Large intestine (tissue), 12 donors: ENCODE data around the gene OR5V1. TPM values are rescaled to one million over a fixed set of nuclear protein-coding genes. Genes with fewer than 3 reads are reported as not detected.
"Not testable (repeated sequence)": the region's sequence is repeated elsewhere in the genome, so short reads cannot be mapped to it uniquely, and the experiment has no call there.

Experiments used
- DNase-seq, 2 donors: peaks; one replicate each; pipeline versions ENCODE4 v3.0.0 to v3.0.0-alpha.2; 2013
- H3K27ac ChIP-seq: one replicate; pipeline ENCODE4 v1.5.1; 2013; ENCODE audit warnings: low read length
- H3K27me3 ChIP-seq: 2 replicates; pipeline ENCODE4 v1.6.1; 2013; ENCODE audit warnings: low read length; ENCODE audit not compliant: control insufficient read depth, insufficient read depth
- H3K36me3 ChIP-seq: 2 replicates; pipeline ENCODE4 v1.6.1; 2013; ENCODE audit warnings: low read length; ENCODE audit not compliant: control insufficient read depth, insufficient read depth
- H3K4me1 ChIP-seq: one replicate; pipeline ENCODE4 v1.6.1; 2013; ENCODE audit warnings: low read length; ENCODE audit not compliant: control insufficient read depth, insufficient read depth
- H3K4me3 ChIP-seq: one replicate; pipeline ENCODE4 v1.5.1; 2013; ENCODE audit warnings: low read length
- H3K9me3 ChIP-seq: one replicate; pipeline ENCODE4 v1.6.1; 2013; ENCODE audit warnings: mild to moderate bottlenecking, low read depth, low read length, moderate library complexity; ENCODE audit not compliant: control insufficient read depth
- WGBS: methylation state at CpG from one replicate; pipeline ENCODE4 v1.1.5; 2013; ENCODE audit warnings: low lambda C conversion rate; ENCODE audit not compliant: insufficient coverage; 5-methylcytosine and 5-hydroxymethylcytosine counted together
- long read RNA-seq, 11 donors: transcript quantifications; one replicate each; lab custom pipeline, GENCODE V29; 2026
- polyA plus RNA-seq: library from polyadenylated mRNA; unstranded; fragments of 120-200 nt; gene quantifications from one replicate; pipeline ENCODE4 v1.2.1, GENCODE V29; 2013

The OR5V1 gene
- not detected for polyA plus RNA-seq
- long read RNA-seq, donor 1, result 0 reads
- long read RNA-seq, donor 2, result 0 reads
- long read RNA-seq, donor 3, result 0 reads
- long read RNA-seq, donor 4, result 0 reads
- long read RNA-seq, donor 5, result 0 reads
- long read RNA-seq, donor 6, result 0 reads
- long read RNA-seq, donor 7, result 0 reads
- long read RNA-seq, donor 8, result 0 reads
- long read RNA-seq, donor 9, result 0 reads
- long read RNA-seq, donor 10, result 0 reads
- long read RNA-seq, donor 11, result 0 reads

DNA sequence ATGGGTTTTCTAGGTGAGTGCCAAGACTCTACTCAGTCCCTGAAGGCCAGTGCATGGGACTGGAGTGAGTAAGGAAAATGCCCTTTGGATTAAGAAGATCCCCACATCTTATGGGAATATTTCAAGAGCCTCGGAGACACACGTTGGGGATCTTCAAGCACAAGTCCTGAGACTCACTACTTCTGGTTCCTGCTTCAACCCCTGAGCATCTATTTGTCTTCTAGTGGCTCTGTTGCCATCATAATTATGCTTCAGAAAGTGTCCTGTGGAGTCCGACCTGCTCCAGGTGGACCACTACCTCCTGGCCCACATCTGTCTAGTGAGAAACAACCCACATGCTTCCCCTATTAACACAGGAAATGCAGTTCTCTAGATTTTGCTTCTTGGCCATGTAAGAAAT is at the start of gene OR5V1:
Gene OR5V1, minus strand, starts transcription at position 101 of the 400 bp plus-strand sequence. CDS start 12,670 bp downstream, outside the sequence.
- WGBS, result no CpG with 5 or more reads among the region's 3 CpGs
- no peak for DNase-seq

DNA sequence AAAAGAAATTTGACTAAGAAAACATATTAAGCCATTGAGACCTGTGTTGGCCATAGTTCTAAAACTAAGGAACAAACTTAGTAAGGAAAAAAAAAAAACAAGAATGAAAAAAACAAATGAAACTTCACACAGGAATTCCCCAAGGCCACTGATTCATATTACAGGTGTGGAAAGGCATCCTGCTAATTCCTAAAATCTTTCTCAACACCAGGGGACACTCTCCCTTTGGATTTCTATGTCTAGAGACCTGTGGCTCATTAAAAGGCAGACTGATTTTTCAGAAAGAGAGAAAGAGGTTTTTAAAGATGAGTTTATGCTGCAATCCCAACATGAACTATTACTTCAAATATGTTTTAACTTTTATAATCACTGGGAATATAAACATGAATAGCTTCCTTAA is 45.9 kb upstream of the OR5V1 start, which contains the start of gene OR12D1:
Gene OR12D1, plus strand, starts transcription at position 341 of the 400 bp plus-strand sequence.
- H3K27ac ChIP-seq, result no peak within 1 kb of the TSS
- no peaks in the 10 kb centered on the region for H3K36me3 ChIP-seq
- H3K4me3 ChIP-seq, result no peak within 1 kb of the TSS
- no peaks in the 10 kb centered on the region for H3K27me3 ChIP-seq
- no peaks in the 10 kb centered on the region for H3K4me1 ChIP-seq
- DNase-seq, result no peak
- H3K9me3 ChIP-seq, result no peaks in the 10 kb centered on the region

More for the DNA sequence above, at the start of gene OR5V1:
- no peaks in the 10 kb centered on the region for H3K9me3 ChIP-seq
- H3K27ac ChIP-seq, result no peak within 1 kb of the TSS
- H3K27me3 ChIP-seq, result no peaks in the 10 kb centered on the region
- H3K36me3 ChIP-seq, result no peaks in the 10 kb centered on the region
- H3K4me1 ChIP-seq, result no peaks in the 10 kb centered on the region
- H3K4me3 ChIP-seq, result no peak within 1 kb of the TSS

DNA sequence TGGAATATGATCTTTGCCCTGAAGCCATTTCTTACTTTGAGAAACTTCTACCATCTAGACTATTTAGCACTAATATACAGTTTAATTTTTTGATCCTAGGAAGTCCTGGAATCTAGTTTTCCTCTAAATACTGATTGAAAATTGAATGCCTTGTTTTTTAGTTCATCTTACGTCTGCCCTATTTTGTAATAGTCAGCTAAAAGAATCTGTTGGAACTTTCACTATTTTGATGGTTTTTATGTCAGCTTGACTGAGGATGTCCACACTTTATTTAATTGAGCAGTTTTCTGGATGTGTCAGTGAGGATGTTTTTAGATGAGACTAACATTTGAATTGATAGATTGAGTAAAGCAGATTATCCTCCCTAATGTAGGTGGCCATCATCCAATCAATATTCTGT is 35.1 kb upstream of the OR5V1 start:
- no peaks in the 10 kb centered on the region for H3K4me1 ChIP-seq
- no peaks in the 10 kb centered on the region for H3K9me3 ChIP-seq
- H3K27ac ChIP-seq, result no peak overlapping the region
- no peaks in the 10 kb centered on the region for H3K36me3 ChIP-seq
- H3K27me3 ChIP-seq, result no peaks in the 10 kb centered on the region
- H3K4me3 ChIP-seq, result no peak overlapping the region
- DNase-seq, result no peak
- WGBS, result no CpG with 5 or more reads among the region's 1 CpG

DNA sequence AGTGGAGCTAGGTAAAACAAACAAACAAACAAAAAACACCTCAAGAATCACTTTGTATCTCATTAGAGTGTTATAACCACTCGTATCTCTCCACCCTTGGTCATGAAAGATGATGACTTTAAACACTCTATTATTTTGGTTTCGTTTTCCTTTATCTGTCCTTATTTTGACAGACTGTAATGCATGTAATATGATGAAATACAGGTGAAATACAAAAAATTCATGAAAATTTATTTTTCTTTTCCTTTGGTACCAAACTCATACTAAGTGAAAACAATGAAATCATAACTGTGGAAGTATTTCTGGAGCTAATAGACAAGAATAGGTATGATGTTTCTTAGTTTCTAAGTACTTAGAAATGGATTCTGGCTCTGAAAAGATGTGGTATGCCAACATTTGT is 30.9 kb upstream of the OR5V1 start:
- no peak overlapping the region for H3K27ac ChIP-seq
- H3K27me3 ChIP-seq, result no peaks in the 10 kb centered on the region
- WGBS, result 89% methylated on average over 2 of the region's 2 CpGs

DNA sequence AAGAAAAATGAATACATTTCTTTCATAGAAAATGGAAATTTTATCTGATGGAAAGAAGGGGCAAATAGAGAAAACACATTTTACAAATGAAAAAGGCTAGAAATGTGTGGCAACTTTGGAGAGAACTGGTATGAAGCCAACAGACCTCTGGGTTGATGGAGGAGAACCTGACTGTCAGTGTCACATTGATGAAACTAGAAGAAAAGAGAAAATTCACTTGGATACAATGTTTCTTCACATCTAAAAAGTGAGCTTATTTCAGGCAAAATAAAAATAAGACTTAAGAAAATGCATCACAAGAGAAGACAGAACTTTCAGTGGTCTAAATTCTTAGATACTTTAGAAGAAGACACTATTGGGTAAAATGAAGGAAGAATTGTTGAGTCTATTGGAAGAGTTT is 26.7 kb upstream of the OR5V1 start, which contains the start of gene OR12D2:
Gene OR12D2, plus strand, starts transcription at position 301 of the 400 bp plus-strand sequence. CDS start 1,069 bp downstream, outside the sequence.
- no peaks in the 10 kb centered on the region for H3K36me3 ChIP-seq
- H3K9me3 ChIP-seq, result no peaks in the 10 kb centered on the region
- DNase-seq, result no peak
- no peak within 1 kb of the TSS for H3K4me3 ChIP-seq
- H3K27me3 ChIP-seq, result no peaks in the 10 kb centered on the region
- H3K27ac ChIP-seq, result no peak within 1 kb of the TSS
- no peaks in the 10 kb centered on the region for H3K4me1 ChIP-seq

More for the DNA sequence above, 30.9 kb upstream of the OR5V1 start:
- H3K4me3 ChIP-seq, result no peak overlapping the region
- DNase-seq, result no peak
- H3K36me3 ChIP-seq, result no peaks in the 10 kb centered on the region
- H3K9me3 ChIP-seq, result no peaks in the 10 kb centered on the region
- H3K4me1 ChIP-seq, result no peaks in the 10 kb centered on the region

DNA sequence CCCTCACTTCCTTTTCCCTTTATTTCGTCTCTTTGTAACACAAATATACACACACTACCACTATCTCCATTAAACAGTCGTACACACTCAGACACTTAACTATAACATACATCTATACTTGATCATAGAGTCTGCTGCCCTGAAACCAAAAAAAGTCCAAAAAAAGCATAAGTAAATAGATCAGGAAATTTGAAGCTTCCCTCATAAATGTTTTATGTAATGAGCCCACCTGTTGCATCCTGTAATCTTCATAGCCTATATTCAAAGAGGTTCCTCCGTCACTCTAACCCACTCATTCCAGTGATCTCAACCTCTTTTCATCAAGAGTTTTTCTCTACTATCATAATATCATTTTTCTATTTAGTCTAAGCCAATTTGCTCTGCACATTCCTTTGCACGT is 19.9 kb upstream of the OR5V1 start:
- 78% methylated on average over 4 of the region's 4 CpGs for WGBS
- Histone ChIP-seq H3K9me3 (no peaks in the 10 kb centered on the region), H3K4me3 (no peak overlapping the region), H3K4me1 (no peaks in the 10 kb centered on the region), H3K27me3 (peaks cover 2% of the 10 kb centered on the region), H3K36me3 (no peaks in the 10 kb centered on the region), H3K27ac (no peak overlapping the region)
- DNase-seq, result no peak

DNA sequence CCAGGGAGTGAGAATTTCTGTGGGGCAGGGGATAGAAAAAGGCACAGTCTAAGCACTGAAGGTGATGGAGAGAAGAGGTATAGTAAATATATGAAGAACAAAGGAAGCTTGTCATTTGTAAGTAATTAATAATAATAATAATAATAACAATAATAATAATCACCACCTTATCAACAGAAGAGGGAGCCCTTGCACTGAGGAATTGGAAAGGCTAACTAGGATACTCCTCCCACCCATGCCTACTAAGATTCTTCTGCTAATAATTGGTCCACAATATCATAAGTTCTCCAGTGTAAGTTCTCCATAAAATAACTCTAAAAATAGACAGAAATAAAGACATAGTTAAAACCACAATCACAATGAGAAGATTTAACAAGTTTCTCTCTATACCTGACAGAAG is 7.3 kb upstream of the OR5V1 start:
- Histone ChIP-seq H3K4me1 (no peaks in the 10 kb centered on the region), H3K27me3 (no peaks in the 10 kb centered on the region), H3K9me3 (no peaks in the 10 kb centered on the region), H3K27ac (no peak overlapping the region), H3K4me3 (no peak overlapping the region), H3K36me3 (no peaks in the 10 kb centered on the region)
- no peak for DNase-seq

DNA sequence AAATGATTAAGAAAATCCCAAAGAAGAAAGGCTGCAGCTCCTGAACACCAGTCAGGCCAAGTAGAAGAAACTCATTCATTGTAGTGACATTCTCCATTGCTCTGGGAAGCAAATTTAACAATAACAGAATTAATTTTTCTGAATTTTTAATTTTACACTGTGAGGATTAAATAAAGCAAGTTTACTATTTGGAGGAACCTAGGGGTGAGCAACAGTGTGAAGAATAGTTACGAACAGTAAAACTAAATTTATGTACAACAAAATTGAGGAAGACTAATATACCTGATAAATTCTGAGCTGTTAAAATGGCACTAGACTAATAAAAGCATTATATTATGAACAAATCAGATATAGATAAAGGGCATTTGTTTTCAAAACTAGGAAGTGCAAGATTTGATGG is 6.5 kb upstream of the OR5V1 start, which contains the start of gene OR12D3:
Gene OR12D3, minus strand, starts transcription at position 101 of the 400 bp plus-strand sequence. Its CDS starts 4 bp downstream, at position 97.
- H3K4me3 ChIP-seq, result no peak within 1 kb of the TSS
- H3K4me1 ChIP-seq, result no peaks in the 10 kb centered on the region
- no peaks in the 10 kb centered on the region for H3K36me3 ChIP-seq
- H3K27me3 ChIP-seq, result no peaks in the 10 kb centered on the region
- 100% methylated on average over 1 of the region's 1 CpG for WGBS
- no peak within 1 kb of the TSS for H3K27ac ChIP-seq
- H3K9me3 ChIP-seq, result no peaks in the 10 kb centered on the region
- no peak for DNase-seq

DNA sequence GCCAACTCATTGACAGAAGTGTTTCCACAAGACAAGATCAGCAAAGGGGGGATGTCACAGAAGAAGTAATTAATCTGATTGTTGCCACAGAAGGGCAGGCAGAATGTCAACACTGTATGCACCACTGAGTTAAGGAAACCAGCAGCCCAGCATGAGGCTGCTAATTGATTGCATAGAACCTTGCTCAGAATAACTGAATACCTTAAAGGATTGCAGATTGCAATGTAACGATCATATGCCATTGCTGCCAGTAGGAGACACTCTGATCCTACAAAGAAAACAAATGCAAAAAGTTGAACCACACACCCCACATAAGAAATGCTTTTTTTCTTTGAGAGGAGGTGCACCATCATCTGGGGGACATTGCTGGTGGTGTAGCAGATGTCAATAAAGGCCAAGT is 13.1 kb downstream of the OR5V1 start:
- Histone ChIP-seq H3K27me3 (no peaks in the 10 kb centered on the region), H3K4me1 (no peaks in the 10 kb centered on the region), H3K9me3 (no peaks in the 10 kb centered on the region), H3K36me3 (no peaks in the 10 kb centered on the region), H3K27ac (no peak overlapping the region), H3K4me3 (no peak overlapping the region)
- no CpG with 5 or more reads among the region's 1 CpG for WGBS
- DNase-seq, result no peak

DNA sequence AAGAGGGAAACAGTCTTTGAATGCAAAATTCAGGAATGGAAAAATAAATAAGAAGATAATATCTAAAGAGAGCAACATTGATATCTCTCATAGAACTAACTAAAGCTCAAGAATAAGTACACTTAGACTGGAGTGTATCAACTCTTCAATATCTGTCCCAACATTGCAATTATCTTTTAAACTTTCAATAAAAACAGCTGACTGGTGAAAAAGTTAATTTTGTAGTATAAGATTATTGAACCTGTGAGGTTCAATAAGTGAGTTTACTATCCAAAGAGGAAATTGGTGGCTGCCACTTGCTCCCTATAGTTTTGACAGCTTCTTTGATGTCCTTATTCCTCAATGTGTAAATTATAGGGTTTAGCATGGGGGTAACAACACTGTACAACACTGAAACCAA is 13.7 kb downstream of the OR5V1 start:
- no peaks in the 10 kb centered on the region for H3K4me1 ChIP-seq
- no peak for DNase-seq
- no peak overlapping the region for H3K27ac ChIP-seq
- H3K9me3 ChIP-seq, result no peaks in the 10 kb centered on the region
- no peaks in the 10 kb centered on the region for H3K36me3 ChIP-seq
- no peak overlapping the region for H3K4me3 ChIP-seq
- H3K27me3 ChIP-seq, result no peaks in the 10 kb centered on the region

DNA sequence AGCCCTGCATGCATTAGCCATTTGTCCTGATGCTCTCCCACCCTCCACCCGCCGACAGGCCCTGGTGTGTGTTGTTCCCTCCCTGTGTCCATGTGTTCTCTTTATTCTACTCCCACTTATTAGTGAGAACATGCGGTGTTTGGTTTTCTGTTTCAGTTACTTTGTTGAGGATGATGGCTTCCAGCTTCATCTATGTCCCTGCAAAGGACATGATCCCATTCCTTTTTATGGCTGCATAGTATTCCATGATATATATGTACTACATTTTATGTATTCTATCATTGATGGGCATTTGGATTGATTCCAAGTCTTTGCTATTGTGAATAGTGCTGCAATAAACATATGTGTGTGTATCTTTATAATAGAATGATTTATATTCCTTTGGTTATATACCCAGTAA is 19.3 kb downstream of the OR5V1 start:
- H3K9me3 ChIP-seq, H3K27me3 ChIP-seq, H3K36me3 ChIP-seq, H3K27ac ChIP-seq, DNase-seq, H3K4me1 ChIP-seq, H3K4me3 ChIP-seq: not testable (repeated sequence)
- WGBS, result no CpG with 5 or more reads among the region's 3 CpGs
